ENCODE results near the gene VDR.

The VDR gene

GRCh38 chr12:47833591-47834012 is 71.2 kb downstream of the VDR start:
- no peak for TF ChIP-seq CTCF (IDR thresholded peaks at IDR 0.05; ENCODE audit: low read depth, low read length)
- no peak overlapping the region for H3K4me3 ChIP-seq (ENCODE audit: low read depth, low read length)

GRCh38 chr12:47832263-47832933 is 72.4 kb downstream of the VDR start:
- TF ChIP-seq CTCF (IDR thresholded peaks at IDR 0.05; ENCODE audit: low read depth, low read length) = no peak
- no peak overlapping the region for H3K4me3 ChIP-seq (ENCODE audit: low read depth, low read length)

- no peak for TF ChIP-seq CTCF (IDR thresholded peaks at IDR 0.05; ENCODE audit: low read depth, low read length)
- H3K4me3 ChIP-seq (ENCODE audit: low read depth, low read length) = no peak overlapping the region
These were observed 75.2 kb downstream of the VDR start for GRCh38 chr12:47829584-47829983.

- no peak overlapping the region for H3K4me3 ChIP-seq (ENCODE audit: low read depth, low read length)
- no peak for TF ChIP-seq CTCF (IDR thresholded peaks at IDR 0.05; ENCODE audit: low read depth, low read length)
These were observed 75.8 kb downstream of the VDR start for GRCh38 chr12:47828976-47829482.

- no peak overlapping the region for H3K4me3 ChIP-seq (ENCODE audit: low read depth, low read length)
- TF ChIP-seq CTCF (IDR thresholded peaks at IDR 0.05; ENCODE audit: low read depth, low read length) = no peak
These were observed 76.5 kb downstream of the VDR start for GRCh38 chr12:47828008-47828975.

- no peak overlapping the region for H3K4me3 ChIP-seq (ENCODE audit: low read depth, low read length)
- no peak for TF ChIP-seq CTCF (IDR thresholded peaks at IDR 0.05; ENCODE audit: low read depth, low read length)
These were observed 79.6 kb downstream of the VDR start for GRCh38 chr12:47825173-47825639.

Measured in WI38 (cell line).